ENCODE measurements around the gene ZYX.

Gene ZYX, protein sequence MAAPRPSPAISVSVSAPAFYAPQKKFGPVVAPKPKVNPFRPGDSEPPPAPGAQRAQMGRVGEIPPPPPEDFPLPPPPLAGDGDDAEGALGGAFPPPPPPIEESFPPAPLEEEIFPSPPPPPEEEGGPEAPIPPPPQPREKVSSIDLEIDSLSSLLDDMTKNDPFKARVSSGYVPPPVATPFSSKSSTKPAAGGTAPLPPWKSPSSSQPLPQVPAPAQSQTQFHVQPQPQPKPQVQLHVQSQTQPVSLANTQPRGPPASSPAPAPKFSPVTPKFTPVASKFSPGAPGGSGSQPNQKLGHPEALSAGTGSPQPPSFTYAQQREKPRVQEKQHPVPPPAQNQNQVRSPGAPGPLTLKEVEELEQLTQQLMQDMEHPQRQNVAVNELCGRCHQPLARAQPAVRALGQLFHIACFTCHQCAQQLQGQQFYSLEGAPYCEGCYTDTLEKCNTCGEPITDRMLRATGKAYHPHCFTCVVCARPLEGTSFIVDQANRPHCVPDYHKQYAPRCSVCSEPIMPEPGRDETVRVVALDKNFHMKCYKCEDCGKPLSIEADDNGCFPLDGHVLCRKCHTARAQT

DNA sequence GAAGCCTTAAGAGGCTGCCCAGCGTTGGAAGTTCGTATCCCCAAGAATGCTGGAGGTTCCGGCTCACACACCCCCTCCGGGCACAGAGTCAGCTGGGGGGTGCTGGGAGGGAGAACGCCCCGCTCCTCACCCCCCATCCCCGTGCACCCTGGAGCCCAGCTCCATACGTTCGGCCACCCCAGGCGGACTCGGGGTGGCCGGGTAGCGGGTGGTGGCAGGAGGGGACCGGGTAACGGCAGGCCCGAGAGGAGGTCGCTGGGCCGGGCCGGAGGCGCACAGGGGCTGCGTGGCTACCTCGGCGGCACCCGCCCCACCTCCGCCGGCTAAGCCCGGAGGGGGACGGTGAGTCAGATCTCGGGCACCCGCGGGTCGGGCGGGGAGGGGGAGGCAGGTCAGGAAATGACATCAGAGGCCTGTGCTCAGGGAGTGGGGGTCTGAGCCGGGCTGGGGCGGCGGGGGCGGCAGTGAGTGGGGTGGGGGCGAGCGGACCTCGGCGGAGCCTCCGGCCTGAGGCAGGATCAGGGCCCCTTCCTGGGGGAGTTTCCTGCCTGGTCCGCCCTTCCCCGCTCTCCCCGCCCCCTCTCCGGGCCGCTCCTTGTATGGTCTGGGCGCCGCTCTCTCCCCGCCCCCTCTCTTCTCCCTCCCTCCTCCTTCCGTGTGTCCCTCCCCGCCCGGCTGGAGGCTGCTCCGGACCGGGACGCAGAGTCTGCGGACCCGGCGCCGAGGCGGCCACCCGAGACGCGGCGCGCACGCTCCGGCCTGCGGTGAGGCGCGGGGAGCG lies at the start of gene ZYX:
ZYX (plus strand) TSS at position 700 of the 781 bp plus-strand sequence. CDS start 227 bp downstream, outside the sequence.
- H3K27ac ChIP-seq (ENCODE audit: low read depth, low read length): peak within 1 kb of the TSS; percentile 96
- H3K4me1 ChIP-seq (ENCODE audit: control insufficient read depth in 5 of 5, insufficient read depth in 5 of 5, low read length in 5 of 5): peaks cover 9 to 60% (median 56%) of the 10 kb centered on the region in 5 donors
- H3K36me3 ChIP-seq (ENCODE audit: control insufficient read depth in 5 of 5, insufficient read depth in 5 of 5, low read length in 5 of 5): peaks cover 0 to 15% (median 2%) of the 10 kb centered on the region in 5 donors
- H3K4me3 ChIP-seq (ENCODE audit: low read depth in 1 of 5, low read length in 5 of 5): peak within 1 kb of the TSS; percentile 75 to 88 (median 84)
- no peaks in the 10 kb centered on the region for H3K9me3 ChIP-seq (ENCODE audit: control insufficient read depth in 5 of 5, low read length in 5 of 5)
- peak within 1 kb of the TSS; percentile 81 to 98 (median 93) for H3K9ac ChIP-seq (ENCODE audit: low read length in 5 of 5)
- no peaks in the 10 kb centered on the region for H3K27me3 ChIP-seq (ENCODE audit: control insufficient read depth in 5 of 5, insufficient read depth in 4 of 5, low read length in 5 of 5)

DNA sequence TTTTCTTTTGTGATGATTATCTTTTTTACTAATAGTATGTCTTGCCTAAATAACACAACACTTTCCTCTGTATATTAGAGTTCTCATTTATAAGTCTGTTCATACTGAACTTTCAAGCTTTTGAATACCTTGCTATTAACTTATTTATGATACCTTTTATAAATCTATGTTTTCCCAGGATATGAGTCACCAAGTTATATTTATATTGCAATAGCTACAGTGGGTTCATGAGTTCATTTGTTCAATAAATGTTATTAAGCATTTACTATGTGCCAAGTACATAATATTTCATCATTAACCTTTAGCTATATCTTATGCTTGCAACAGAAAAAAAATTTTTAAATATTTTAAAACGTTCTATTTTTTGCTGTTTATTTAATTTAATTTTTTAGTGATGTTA lies 46.9 kb upstream of the ZYX start:
- Histone ChIP-seq H3K9me3 (ENCODE audit: control insufficient read depth in 5 of 5, low read length in 5 of 5) (no peaks in the 10 kb centered on the region), H3K27ac (ENCODE audit: low read depth, low read length) (no peak overlapping the region)

DNA sequence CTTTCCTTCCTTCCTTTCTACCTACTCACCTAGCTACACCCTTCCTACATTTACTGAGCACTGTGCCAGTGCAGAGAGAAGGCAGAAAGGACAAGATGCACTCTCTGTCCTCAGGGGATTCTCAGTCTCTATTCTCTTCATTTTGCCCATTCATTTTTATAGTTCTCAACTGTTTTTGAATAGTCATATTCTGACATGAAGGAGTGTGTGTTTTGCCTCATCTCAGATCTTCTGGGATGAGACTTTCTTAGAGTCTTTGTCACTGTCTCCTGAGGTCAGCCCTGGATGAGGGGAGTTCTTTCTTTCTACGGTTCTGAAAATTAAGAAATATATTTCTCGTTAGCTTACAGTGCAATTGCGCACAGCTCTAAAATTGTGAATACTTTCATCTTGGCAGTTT lies 43.9 kb upstream of the ZYX start:
- H3K27me3 ChIP-seq (ENCODE audit: control insufficient read depth in 5 of 5, insufficient read depth in 4 of 5, low read length in 5 of 5): peaks cover 0 to 5% (median 0%) of the 10 kb centered on the region in 5 donors
- no peaks in the 10 kb centered on the region for H3K36me3 ChIP-seq (ENCODE audit: control insufficient read depth in 5 of 5, insufficient read depth in 5 of 5, low read length in 5 of 5)
- H3K4me1 ChIP-seq (ENCODE audit: control insufficient read depth in 5 of 5, insufficient read depth in 5 of 5, low read length in 5 of 5): no peaks in the 10 kb centered on the region
- H3K4me3 ChIP-seq (ENCODE audit: low read depth in 1 of 5, low read length in 5 of 5): no peak overlapping the region
- H3K9ac ChIP-seq (ENCODE audit: low read length in 5 of 5): no peak overlapping the region
- no peaks in the 10 kb centered on the region for H3K9me3 ChIP-seq (ENCODE audit: control insufficient read depth in 5 of 5, low read length in 5 of 5)
- H3K27ac ChIP-seq (ENCODE audit: low read depth, low read length): no peak overlapping the region

More for the DNA sequence above, 46.9 kb upstream of the ZYX start:
- Histone ChIP-seq H3K9ac (ENCODE audit: low read length in 5 of 5) (no peak overlapping the region), H3K27me3 (ENCODE audit: control insufficient read depth in 5 of 5, insufficient read depth in 4 of 5, low read length in 5 of 5) (peaks cover 0 to 4% (median 0%) of the 10 kb centered on the region in 5 donors), H3K36me3 (ENCODE audit: control insufficient read depth in 5 of 5, insufficient read depth in 5 of 5, low read length in 5 of 5) (no peaks in the 10 kb centered on the region), H3K4me1 (ENCODE audit: control insufficient read depth in 5 of 5, insufficient read depth in 5 of 5, low read length in 5 of 5) (peaks cover 0 to 13% (median 10%) of the 10 kb centered on the region in 5 donors), H3K4me3 (ENCODE audit: low read depth in 1 of 5, low read length in 5 of 5) (no peak overlapping the region)

DNA sequence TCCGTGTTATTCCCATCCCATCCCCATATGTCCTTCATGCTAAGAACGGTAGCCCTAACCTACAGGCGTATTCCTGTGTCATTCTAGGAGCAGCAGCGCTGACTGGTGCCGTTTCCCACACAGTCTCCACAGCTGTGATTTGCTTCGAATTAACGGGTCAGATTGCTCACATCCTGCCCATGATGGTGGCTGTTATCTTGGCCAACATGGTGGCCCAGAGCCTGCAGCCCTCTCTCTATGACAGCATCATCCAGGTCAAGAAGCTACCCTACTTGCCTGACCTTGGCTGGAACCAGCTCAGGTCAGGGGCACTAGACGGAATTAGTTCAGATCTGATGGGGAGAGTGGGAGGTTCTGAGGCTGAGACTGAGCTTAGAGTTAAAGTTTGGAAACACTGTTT lies 39.3 kb upstream of the ZYX start:
- H3K4me3 ChIP-seq (ENCODE audit: low read depth in 1 of 5, low read length in 5 of 5): no peak overlapping the region
- no peak overlapping the region for H3K9ac ChIP-seq (ENCODE audit: low read length in 5 of 5)
- H3K9me3 ChIP-seq (ENCODE audit: control insufficient read depth in 5 of 5, low read length in 5 of 5): no peaks in the 10 kb centered on the region
- no peak overlapping the region for H3K27ac ChIP-seq (ENCODE audit: low read depth, low read length)
- peaks cover 0 to 7% (median 5%) of the 10 kb centered on the region in 5 donors for H3K4me1 ChIP-seq (ENCODE audit: control insufficient read depth in 5 of 5, insufficient read depth in 5 of 5, low read length in 5 of 5)
- H3K36me3 ChIP-seq (ENCODE audit: control insufficient read depth in 5 of 5, insufficient read depth in 5 of 5, low read length in 5 of 5): no peaks in the 10 kb centered on the region
- H3K27me3 ChIP-seq (ENCODE audit: control insufficient read depth in 5 of 5, insufficient read depth in 4 of 5, low read length in 5 of 5): peaks cover 0 to 9% (median 7%) of the 10 kb centered on the region in 5 donors

DNA sequence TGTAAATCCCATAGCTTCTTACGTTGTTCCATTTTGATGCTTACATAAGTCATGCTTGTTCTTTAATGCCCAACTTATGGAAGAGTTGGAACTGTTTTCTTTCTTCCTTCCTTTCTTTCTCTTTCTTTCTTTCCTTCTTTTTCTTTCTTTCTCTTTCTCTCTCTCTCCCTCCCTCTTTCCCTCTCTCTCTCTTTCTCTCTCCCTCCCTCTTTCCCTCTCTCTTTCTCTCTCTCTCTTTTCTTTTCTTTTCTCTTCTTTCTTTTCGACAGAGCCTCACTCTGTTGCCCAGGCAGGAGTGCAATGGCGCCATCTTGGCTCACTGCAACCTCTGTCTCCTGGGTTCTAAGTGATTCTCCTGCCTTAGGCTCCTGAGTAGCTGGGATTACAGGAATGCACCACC lies 37.5 kb upstream of the ZYX start:
- Histone ChIP-seq H3K9ac (ENCODE audit: low read length in 5 of 5) (no peak overlapping the region), H3K27me3 (ENCODE audit: control insufficient read depth in 5 of 5, insufficient read depth in 4 of 5, low read length in 5 of 5) (peaks cover 0 to 9% (median 7%) of the 10 kb centered on the region in 5 donors), H3K4me1 (ENCODE audit: control insufficient read depth in 5 of 5, insufficient read depth in 5 of 5, low read length in 5 of 5) (peaks cover 0 to 7% (median 5%) of the 10 kb centered on the region in 5 donors), H3K9me3 (ENCODE audit: control insufficient read depth in 5 of 5, low read length in 5 of 5) (no peaks in the 10 kb centered on the region), H3K27ac (ENCODE audit: low read depth, low read length) (no peak overlapping the region), H3K36me3 (ENCODE audit: control insufficient read depth in 5 of 5, insufficient read depth in 5 of 5, low read length in 5 of 5) (no peaks in the 10 kb centered on the region), H3K4me3 (ENCODE audit: low read depth in 1 of 5, low read length in 5 of 5) (no peak overlapping the region)

DNA sequence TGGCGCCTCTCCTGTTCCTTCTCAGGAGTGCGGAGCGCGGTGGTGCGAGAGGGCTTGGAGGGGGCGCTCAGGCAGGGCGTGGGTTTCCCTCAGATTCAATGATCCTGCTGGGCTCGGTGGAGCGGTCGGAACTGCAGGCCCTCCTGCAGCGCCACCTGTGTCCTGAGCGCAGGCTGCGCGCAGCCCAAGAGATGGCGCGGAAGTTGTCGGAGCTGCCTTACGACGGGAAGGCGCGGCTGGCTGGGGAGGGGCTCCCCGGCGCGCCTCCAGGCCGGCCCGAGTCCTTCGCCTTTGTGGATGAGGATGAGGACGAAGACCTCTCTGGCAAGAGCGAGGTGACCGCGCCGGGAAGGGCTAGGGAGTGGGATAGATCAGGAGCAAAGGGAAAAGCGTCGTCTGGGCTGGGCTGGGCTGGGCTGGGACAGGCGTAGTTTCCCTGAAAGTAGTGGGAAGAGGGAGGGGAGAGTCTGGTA lies 35.7 kb upstream of the ZYX start:
- Histone ChIP-seq H3K27ac (ENCODE audit: low read depth, low read length) (no peak overlapping the region), H3K27me3 (ENCODE audit: control insufficient read depth in 5 of 5, insufficient read depth in 4 of 5, low read length in 5 of 5) (peaks cover 0 to 9% (median 7%) of the 10 kb centered on the region in 5 donors), H3K4me3 (ENCODE audit: low read depth in 1 of 5, low read length in 5 of 5) (peak overlapping the region in 3 of 5 donors; percentile 27 to 51 (median 31)), H3K4me1 (ENCODE audit: control insufficient read depth in 5 of 5, insufficient read depth in 5 of 5, low read length in 5 of 5) (peaks cover 0 to 7% (median 5%) of the 10 kb centered on the region in 5 donors), H3K9me3 (ENCODE audit: control insufficient read depth in 5 of 5, low read length in 5 of 5) (no peaks in the 10 kb centered on the region), H3K9ac (ENCODE audit: low read length in 5 of 5) (no peak overlapping the region), H3K36me3 (ENCODE audit: control insufficient read depth in 5 of 5, insufficient read depth in 5 of 5, low read length in 5 of 5) (no peaks in the 10 kb centered on the region)

DNA sequence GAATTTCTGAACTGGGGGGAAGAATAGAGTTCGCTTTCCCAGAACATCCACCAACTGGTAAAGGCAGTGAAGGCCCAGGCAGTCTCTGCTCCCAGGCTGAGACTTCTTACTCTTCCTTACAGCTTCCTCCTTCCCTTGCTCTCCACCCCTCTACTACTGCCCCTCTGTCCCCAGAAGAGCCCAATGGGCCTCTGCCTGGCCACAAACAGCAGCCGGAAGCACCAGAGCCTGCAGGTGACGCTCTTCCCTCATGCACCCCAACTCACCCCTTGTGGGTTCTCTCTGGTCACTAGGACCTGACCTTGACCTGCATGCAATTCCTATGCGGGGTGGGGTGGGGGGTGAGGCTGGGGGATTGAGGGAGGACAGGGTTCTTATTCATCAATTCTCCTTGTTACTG lies 35.1 kb upstream of the ZYX start:
- no peaks in the 10 kb centered on the region for H3K36me3 ChIP-seq (ENCODE audit: control insufficient read depth in 5 of 5, insufficient read depth in 5 of 5, low read length in 5 of 5)

DNA sequence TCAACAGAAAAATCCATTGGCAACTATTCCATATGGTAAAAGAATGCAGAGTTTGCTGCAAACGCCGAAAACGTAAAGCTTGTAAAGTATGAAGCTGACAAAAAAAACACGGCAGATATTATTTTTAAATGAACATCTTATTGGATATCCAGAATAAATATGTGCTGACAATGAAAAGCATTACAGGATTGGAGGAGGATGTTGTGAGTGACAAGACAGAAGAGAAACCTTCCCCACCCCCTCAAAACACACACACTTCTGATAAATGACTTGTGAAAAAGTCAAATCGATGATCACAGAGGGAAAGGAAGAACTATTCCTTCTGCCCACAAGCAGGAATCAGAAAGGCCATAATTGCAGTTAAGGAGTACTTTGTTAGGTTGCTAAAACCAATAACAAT lies 33.2 kb upstream of the ZYX start:
- Histone ChIP-seq H3K4me3 (ENCODE audit: low read depth in 1 of 5, low read length in 5 of 5) (no peak overlapping the region), H3K36me3 (ENCODE audit: control insufficient read depth in 5 of 5, insufficient read depth in 5 of 5, low read length in 5 of 5) (no peaks in the 10 kb centered on the region), H3K9me3 (ENCODE audit: control insufficient read depth in 5 of 5, low read length in 5 of 5) (no peaks in the 10 kb centered on the region), H3K4me1 (ENCODE audit: control insufficient read depth in 5 of 5, insufficient read depth in 5 of 5, low read length in 5 of 5) (peaks cover 0 to 7% (median 5%) of the 10 kb centered on the region in 5 donors), H3K27ac (ENCODE audit: low read depth, low read length) (no peak overlapping the region), H3K9ac (ENCODE audit: low read length in 5 of 5) (no peak overlapping the region), H3K27me3 (ENCODE audit: control insufficient read depth in 5 of 5, insufficient read depth in 4 of 5, low read length in 5 of 5) (peaks cover 0 to 9% (median 8%) of the 10 kb centered on the region in 5 donors)

More for the DNA sequence above, 35.1 kb upstream of the ZYX start:
- Histone ChIP-seq H3K27ac (ENCODE audit: low read depth, low read length) (no peak overlapping the region), H3K4me1 (ENCODE audit: control insufficient read depth in 5 of 5, insufficient read depth in 5 of 5, low read length in 5 of 5) (peaks cover 0 to 7% (median 5%) of the 10 kb centered on the region in 5 donors), H3K27me3 (ENCODE audit: control insufficient read depth in 5 of 5, insufficient read depth in 4 of 5, low read length in 5 of 5) (peaks cover 0 to 9% (median 7%) of the 10 kb centered on the region in 5 donors), H3K9me3 (ENCODE audit: control insufficient read depth in 5 of 5, low read length in 5 of 5) (no peaks in the 10 kb centered on the region), H3K9ac (ENCODE audit: low read length in 5 of 5) (no peak overlapping the region), H3K4me3 (ENCODE audit: low read depth in 1 of 5, low read length in 5 of 5) (no peak overlapping the region)

DNA sequence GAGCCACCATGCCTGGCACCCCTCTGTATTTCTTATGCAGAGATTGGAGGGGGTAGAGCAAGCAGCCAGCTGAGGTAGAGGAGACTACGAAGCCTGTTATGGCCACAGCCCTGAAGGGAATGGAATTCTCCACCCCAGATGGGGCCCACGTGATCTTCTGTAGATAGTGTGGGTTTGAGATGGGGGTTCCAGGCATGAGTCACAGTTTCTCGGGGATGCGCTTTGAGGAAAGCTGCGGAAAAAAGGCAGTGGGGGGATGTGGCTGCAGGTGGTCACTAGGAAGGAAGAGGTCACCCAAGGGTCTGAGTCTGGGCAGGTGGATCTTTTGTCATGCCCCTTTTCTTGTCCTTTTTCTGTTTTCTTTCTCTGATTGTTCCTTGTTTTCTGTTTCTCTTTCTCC lies 30.1 kb upstream of the ZYX start:
- Histone ChIP-seq H3K27ac (ENCODE audit: low read depth, low read length) (no peak overlapping the region), H3K9ac (ENCODE audit: low read length in 5 of 5) (no peak overlapping the region), H3K4me1 (ENCODE audit: control insufficient read depth in 5 of 5, insufficient read depth in 5 of 5, low read length in 5 of 5) (no peaks in the 10 kb centered on the region)

More for the DNA sequence above, 30.1 kb upstream of the ZYX start:
- Histone ChIP-seq H3K9me3 (ENCODE audit: control insufficient read depth in 5 of 5, low read length in 5 of 5) (no peaks in the 10 kb centered on the region), H3K27me3 (ENCODE audit: control insufficient read depth in 5 of 5, insufficient read depth in 4 of 5, low read length in 5 of 5) (peaks cover 2 to 19% (median 4%) of the 10 kb centered on the region in 5 donors), H3K4me3 (ENCODE audit: low read depth in 1 of 5, low read length in 5 of 5) (no peak overlapping the region), H3K36me3 (ENCODE audit: control insufficient read depth in 5 of 5, insufficient read depth in 5 of 5, low read length in 5 of 5) (no peaks in the 10 kb centered on the region)

All from subcutaneous abdominal adipose tissue (tissue), 5 donors.